Activated naive CD4-positive, alpha-beta T cell treated with anti-CD3 and anti-CD28 coated beads for 36 hours (primary cell): ENCODE results near the gene CD300H. TPM values are rescaled to one million over a fixed set of nuclear protein-coding genes. Genes with fewer than 3 reads are reported as not detected.

Source experiments
- CTCF ChIA-PET: fragments of 350-600 bp; sonication (Branson Sonifier 250); formaldehyde crosslinking; loops from one replicate; lab custom pipeline; 2021; ENCODE audit warnings: antibody characterized with exemption; lab: Charles Lee
- DNase-seq: peaks from one replicate; pipeline ENCODE4 v3.0.0-alpha.2; 2020
- H3K27ac Mint-ChIP-seq: one replicate; pipeline ENCODE4 v1.8.0; 2021; ENCODE audit warnings: mild to moderate bottlenecking, mixed read lengths
- H3K27me3 Mint-ChIP-seq: one replicate; pipeline ENCODE4 v1.8.0; 2021; ENCODE audit warnings: low read depth, mixed read lengths
- H3K36me3 Mint-ChIP-seq: one replicate; pipeline ENCODE4 v1.8.0; 2021; ENCODE audit warnings: low read depth, mixed read lengths
- H3K4me1 Mint-ChIP-seq: one replicate; pipeline ENCODE4 v1.8.0; 2021; ENCODE audit warnings: low read depth, mixed read lengths
- H3K4me3 Mint-ChIP-seq: one replicate; pipeline ENCODE4 v1.8.0; 2021; ENCODE audit warnings: mild to moderate bottlenecking, moderate library complexity, mixed read lengths
- H3K9me3 Mint-ChIP-seq: one replicate; pipeline ENCODE4 v1.8.0; 2021; ENCODE audit warnings: mixed read lengths
- intact Hi-C: fragments of 100-400 bp; cut with micrococcal nuclease; formaldehyde crosslinking; loops from one replicate; pipeline ENCODE4 v1.15.1; 2023
- total RNA-seq, 2 experiments: library from RNA; stranded (reverse); gene quantifications; one replicate each; pipeline ENCODE4 v1.2.3, GENCODE V29; 2021

The CD300H gene
- total RNA-seq, 2 experiments from 2014 or later = not detected

DNA sequence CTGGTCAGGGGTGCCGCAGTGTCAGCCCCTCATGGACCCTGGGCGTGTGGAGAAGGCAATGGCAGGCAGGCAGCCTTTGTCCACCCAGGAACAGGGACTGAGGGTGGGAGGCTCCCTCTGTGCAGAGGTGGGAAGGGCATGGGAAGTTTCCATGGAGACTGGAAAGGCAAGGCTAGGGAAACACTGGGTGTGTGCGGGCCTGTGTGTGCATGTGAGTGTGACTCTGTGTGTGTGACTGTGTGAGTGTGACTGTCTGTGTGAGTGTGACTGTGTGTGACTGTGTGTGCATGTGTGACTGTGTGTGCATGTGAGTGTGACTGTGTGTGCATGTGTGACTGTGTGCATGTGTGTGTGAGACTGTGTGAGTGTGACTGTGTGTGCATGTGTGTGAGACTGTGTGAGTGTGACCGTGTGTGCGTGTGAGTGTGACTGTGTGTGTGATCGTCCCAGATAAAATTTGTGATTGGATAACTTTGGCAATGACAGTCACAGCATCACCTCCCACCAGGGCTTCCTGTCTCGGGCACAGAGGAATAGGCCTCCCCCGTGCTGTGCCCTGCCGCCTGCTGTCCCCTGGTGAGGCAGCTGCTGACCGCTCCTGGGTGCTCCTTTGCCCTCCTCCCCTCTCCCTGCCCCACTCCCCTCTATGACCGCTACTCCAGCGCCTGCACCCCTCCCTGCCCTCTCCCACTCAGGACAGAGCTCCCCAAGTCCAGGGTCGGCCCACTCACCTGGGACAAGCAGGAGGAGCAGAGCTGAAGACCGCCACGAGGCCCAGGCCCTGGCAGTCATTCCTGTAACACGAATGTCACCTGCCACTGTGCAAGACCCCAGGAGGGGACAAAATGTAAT, 22.1 kb downstream of the CD300H start:
- Mint-ChIP-seq H3K27ac (no peak overlapping the region), H3K4me1 (peaks cover 2% of the 10 kb centered on the region), H3K4me3 (no peak overlapping the region), H3K27me3 (no peaks in the 10 kb centered on the region), H3K9me3 (no peaks in the 10 kb centered on the region), H3K36me3 (no peaks in the 10 kb centered on the region)
- CTCF ChIA-PET = no interaction called here
- DNase-seq = no peak
- intact Hi-C loops = no loop called here

DNA sequence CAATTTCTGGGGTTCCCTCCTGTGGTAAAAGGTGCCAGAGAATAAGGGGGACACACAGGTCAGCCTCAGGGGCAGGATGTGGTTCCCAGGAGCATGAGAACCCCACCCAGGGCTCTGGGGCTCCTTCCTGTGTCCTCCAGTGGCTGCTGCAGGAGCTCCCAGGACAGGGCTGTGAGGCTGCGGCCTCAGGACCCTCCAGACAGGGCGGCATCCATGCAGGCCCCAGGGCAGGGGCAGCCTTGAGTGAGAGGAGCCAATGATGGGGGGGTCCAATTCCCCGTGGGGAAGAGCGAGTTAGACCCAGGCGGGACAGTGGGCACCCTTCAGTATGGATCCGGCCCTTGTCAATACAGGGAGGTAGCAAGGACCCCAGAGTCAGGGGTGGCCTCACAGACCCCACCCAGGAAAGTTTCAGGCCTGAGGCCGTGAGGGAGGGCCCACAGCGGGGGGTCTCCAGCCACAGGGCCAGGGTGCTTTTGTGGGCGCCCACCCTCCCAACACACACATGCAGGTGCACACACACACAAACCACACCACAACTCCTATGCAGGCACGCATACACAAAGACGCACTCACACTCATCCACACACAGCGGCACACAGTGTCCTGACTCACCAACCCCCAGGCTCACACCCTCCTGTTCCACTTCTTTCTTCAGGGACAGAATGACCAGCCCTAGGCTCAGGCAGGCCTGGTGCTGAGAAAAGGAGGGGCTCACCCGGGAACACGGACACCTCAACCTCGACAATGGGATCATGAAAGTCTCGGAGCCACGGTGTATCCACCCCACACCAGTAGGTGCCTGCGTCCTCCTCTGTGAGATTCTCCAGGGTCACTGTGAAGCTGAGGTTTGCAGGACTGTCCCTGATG, 23.2 kb downstream of the CD300H start:
- CTCF ChIA-PET = no interaction called here
- DNase-seq = no peak
- Mint-ChIP-seq H3K4me1 (peaks cover 2% of the 10 kb centered on the region), H3K36me3 (no peaks in the 10 kb centered on the region), H3K27ac (no peak overlapping the region), H3K4me3 (no peak overlapping the region), H3K27me3 (no peaks in the 10 kb centered on the region), H3K9me3 (no peaks in the 10 kb centered on the region)
- intact Hi-C loops = no loop called here

DNA sequence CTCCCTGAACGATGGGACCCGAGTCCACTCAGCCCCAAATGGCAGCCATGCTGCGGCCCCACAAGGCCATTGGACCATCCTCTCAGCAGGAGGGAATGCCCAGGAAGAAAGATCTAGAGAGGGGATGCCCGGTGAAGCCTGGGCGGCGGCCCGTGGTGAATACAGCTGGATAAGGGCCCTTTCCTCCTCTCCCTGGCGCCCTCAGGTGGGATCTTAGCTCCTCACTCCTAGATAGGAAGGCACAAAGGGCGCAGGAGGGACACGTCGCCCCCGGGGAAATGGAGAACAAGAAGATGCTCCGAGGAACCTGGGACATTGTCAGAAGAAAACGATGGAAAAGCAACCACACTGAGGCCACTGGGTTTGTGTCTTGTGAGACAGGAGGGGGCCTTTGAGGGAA, 23.9 kb downstream of the CD300H start:
- CTCF ChIA-PET = no interaction called here
- H3K4me1 Mint-ChIP-seq = peaks cover 2% of the 10 kb centered on the region
- intact Hi-C loops = no loop called here
- H3K27me3 Mint-ChIP-seq = no peaks in the 10 kb centered on the region
- no peaks in the 10 kb centered on the region for H3K36me3 Mint-ChIP-seq
- H3K4me3 Mint-ChIP-seq = no peak overlapping the region
- no peak overlapping the region for H3K27ac Mint-ChIP-seq
- no peaks in the 10 kb centered on the region for H3K9me3 Mint-ChIP-seq
- DNase-seq = no peak

DNA sequence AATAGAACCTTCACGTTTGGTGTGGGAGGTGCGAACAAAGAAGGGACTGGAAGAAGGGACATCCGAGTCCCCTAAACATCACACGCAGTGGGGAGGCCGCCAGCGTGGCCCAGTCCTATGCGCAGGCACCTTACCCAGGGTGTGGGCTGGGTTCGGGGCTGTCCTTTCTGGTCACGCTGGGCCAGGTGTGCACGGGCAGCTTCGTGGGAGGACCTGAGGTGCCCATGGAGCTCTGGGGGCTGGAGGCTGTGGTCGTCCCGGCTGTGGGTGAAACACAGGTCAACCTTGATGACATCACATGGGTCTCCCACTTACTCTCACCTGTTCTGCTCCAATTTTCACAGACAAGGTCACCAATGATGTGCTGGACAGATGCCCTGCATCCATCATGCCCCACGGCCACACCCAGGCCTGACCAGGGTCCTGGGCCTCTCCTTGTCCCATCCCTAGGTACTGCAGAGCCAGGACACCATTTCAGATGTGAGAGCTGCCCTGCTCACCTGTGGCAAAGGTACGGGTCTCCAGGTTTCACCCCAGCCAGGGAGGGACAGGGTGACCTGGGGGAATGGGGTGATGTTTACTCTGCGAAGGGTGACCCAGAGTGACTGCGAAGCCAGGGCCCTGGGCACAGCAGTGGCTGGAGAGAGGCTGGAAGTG, 24.5 kb downstream of the CD300H start:
- H3K36me3 Mint-ChIP-seq = no peaks in the 10 kb centered on the region
- no peaks in the 10 kb centered on the region for H3K27me3 Mint-ChIP-seq
- H3K4me3 Mint-ChIP-seq = no peak overlapping the region
- intact Hi-C loops = no loop called here
- no peak for DNase-seq
- no peak overlapping the region for H3K27ac Mint-ChIP-seq
- H3K9me3 Mint-ChIP-seq = no peaks in the 10 kb centered on the region
- H3K4me1 Mint-ChIP-seq = peaks cover 2% of the 10 kb centered on the region
- CTCF ChIA-PET = no interaction called here

DNA sequence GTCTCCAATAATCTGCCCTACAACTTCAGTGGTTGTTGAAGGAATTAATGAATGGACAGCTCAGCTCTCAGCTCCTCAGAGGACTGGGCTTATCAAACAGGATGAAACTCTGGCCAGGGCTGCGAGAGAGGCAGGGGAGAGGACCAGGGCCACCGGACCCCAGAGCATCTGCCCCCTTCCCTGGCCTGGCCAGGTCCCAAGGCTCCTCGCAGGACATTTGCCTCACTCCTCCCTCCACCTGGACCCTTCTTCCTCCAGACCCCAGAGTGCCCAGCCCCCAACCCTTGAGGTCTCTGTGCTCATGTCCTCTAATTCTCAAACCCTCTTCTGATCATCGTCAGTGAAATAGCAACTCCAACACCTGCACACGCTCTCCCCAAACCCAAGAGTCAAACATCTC, 25.1 kb downstream of the CD300H start:
- no peak for DNase-seq
- intact Hi-C loops = no loop called here
- Mint-ChIP-seq H3K27ac (no peak overlapping the region), H3K27me3 (no peaks in the 10 kb centered on the region), H3K9me3 (no peaks in the 10 kb centered on the region), H3K4me3 (no peak overlapping the region), H3K36me3 (no peaks in the 10 kb centered on the region), H3K4me1 (no peaks in the 10 kb centered on the region)
- CTCF ChIA-PET = no interaction called here

DNA sequence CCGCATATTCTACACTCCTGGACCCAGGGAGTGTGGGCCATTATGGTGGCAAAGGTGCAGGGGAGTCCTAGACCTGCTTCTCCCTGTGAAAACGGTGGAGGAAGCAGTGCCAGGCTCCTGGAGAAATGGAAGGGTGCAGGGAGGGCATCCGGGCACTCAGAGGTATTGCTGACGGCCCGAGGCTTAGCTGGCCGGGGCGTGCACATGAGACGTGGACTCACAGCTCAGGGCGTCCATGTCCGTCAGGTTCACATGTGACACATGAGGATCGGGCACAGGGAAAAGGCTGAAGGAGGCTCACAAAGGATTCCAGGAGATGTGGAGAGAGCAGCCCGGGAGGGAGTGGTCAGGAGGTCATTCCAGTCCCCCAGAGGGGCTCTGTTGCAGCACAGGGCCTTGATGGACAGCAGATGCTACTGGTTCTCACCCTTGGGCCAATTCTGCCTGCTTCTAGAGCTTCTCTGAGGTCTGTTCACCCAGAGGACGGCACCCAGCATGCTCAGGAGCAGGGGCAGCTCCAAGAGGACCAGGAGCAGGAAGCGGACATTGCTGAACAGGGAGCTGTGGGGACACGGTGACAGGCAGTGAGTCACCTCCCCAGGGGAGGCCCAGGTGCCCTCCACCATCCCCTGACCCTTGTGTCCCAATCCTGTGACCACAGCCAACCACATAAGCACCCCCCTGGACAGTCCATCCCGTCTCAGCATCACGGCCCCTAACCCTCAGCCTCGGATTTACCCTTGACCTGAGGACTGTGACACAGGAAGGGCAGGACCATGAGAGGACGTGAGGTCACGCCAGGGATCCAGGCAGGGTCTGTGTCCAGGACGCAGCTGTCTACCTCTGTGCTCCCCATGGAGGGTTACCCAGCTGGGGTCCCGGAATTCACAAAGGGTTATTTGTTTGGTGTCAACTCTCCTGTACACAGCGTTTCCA, 25.9 kb downstream of the CD300H start:
- H3K27me3 Mint-ChIP-seq = no peaks in the 10 kb centered on the region
- no peaks in the 10 kb centered on the region for H3K4me1 Mint-ChIP-seq
- H3K36me3 Mint-ChIP-seq = no peaks in the 10 kb centered on the region
- no peak overlapping the region for H3K27ac Mint-ChIP-seq
- DNase-seq = no peak
- H3K4me3 Mint-ChIP-seq = no peak overlapping the region
- intact Hi-C loops = no loop called here
- no peaks in the 10 kb centered on the region for H3K9me3 Mint-ChIP-seq
- CTCF ChIA-PET = no interaction called here

DNA sequence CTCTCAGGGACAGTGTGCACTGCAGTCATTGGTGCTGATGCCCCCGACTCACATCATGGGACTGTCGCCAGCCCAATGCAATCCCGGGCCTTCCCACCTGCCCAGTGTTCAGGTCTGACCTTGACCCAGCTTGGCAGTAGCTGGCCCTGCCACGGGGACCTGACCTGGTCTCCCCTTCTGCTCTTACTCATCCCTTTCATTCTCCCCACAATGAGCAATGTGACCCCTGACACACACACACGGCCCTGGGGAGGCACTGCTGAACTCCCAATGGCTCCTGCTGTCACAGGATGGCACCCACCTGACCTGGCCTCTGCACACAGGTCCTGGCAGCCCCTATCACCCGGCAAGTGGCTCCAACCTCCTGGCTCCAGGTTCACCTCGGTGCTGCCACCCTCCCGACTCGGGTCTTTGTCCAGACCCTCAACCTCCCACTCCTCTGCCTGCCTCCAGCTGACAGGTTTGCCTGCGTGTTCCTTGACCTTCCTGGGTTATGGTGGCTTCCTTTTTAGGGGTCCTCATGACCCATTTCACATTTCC, 28.0 kb downstream of the CD300H start:
- Mint-ChIP-seq H3K27ac (no peak overlapping the region), H3K4me3 (no peak overlapping the region), H3K4me1 (no peaks in the 10 kb centered on the region), H3K27me3 (peaks cover 1% of the 10 kb centered on the region), H3K9me3 (no peaks in the 10 kb centered on the region), H3K36me3 (no peaks in the 10 kb centered on the region)
- intact Hi-C loops = no loop called here
- DNase-seq = no peak
- CTCF ChIA-PET = no interaction called here

DNA sequence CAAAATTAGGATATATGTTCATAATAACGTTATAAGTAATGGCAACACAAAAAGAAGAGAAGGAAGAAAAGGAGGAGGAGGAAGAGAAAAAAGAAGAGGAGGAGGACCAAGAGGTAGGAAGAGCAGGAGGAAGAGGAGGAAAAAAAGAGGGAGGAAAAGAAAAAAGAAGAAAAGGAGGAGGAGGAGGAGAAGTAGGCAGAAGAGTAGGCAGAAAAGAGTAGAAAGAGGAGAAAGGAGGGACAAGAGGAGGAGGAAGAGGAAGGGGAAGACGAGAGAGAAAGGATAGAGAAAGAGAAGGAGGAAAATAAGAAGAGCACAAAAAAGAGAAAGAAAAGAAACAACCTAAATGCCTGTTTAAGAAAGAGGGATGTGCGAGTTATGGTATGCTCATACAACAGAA, 30.4 kb downstream of the CD300H start:
- CTCF ChIA-PET = no interaction called here
- no peak for DNase-seq
- intact Hi-C loops = no loop called here
- Mint-ChIP-seq H3K36me3 (no peaks in the 10 kb centered on the region), H3K4me3 (no peak overlapping the region), H3K4me1 (peaks cover 2% of the 10 kb centered on the region), H3K9me3 (no peaks in the 10 kb centered on the region), H3K27me3 (peaks cover 13% of the 10 kb centered on the region), H3K27ac (no peak overlapping the region)

DNA sequence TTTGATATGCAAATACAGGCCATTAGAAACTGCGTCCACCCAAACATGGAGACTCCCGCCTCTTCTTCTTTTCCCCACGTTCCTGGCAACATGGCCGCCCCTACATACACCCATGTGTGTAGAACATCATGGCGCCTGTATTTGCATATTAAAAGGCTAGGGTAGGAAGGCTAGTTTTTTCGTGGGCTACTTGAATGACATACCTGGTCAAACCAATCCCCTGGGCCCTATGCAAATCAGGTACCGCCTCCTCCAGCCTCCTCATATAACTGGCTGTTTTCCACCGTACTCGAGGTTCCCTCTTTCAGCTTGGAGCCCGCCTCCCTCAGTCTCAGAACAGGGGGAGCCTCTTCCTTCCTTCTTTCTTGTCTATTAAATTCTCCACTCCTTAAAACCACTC, 35.2 kb downstream of the CD300H start:
- intact Hi-C loops = loop anchor here (2.0 to 5.0 kb wide), 2 partner anchors 75 to 163 kb away; no protein-coding TSS in a partner anchor
- Mint-ChIP-seq H3K9me3 (no peaks in the 10 kb centered on the region), H3K36me3 (no peaks in the 10 kb centered on the region), H3K27ac (no peak overlapping the region), H3K27me3 (peaks cover 20% of the 10 kb centered on the region), H3K4me3 (no peak overlapping the region), H3K4me1 (peaks cover 2% of the 10 kb centered on the region)
- DNase-seq = peak; percentile 7
- CTCF ChIA-PET = interaction anchor here (0.8 to 2.3 kb wide), 6 partner anchors 21 to 164 kb away, joined by 3 to 12 read pairs (median 4); partner anchors contain the start of gene GPR142

DNA sequence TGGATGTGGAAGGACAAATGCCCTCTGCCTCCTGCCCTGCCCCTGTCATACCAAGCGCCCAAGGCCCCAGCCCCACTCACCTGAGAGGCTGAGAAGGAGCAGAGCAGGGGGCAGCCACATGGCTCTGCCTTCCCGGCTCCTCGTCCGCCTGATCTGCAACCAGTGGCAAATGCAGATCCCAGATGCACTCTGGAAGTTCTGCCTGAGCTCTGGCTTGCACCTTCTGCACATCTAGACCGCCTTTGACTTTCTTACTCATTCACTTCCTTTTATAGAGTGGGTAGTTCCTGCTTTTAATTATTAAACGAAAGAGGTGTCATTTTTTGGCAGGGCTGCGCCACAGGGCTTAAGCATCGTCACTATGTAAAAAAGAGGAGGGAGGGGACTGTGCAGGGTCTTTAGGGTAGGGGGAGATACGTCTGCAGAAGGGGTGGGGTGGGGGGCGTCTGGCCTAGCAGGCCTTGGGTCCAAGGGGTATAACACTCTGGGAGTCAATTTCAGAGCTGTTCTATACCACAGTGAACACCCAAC, 36.0 kb downstream of the CD300H start, which contains the start of gene CD300LB:
CD300LB (minus strand) TSS at position 245 of the 531 bp plus-strand sequence; CDS start at position 120, 125 bp downstream.
- CTCF ChIA-PET = interaction anchor here (0.6 to 2.9 kb wide), 7 partner anchors 20 to 817 kb away, joined by 3 to 10 read pairs (median 4); partner anchors contain the start of gene GPR142
- intact Hi-C loops = loop anchor here (5.0 kb wide), 1 partner anchor 74 kb away; no protein-coding TSS in a partner anchor
- Mint-ChIP-seq H3K4me3 (no peak within 1 kb of the TSS), H3K9me3 (no peaks in the 10 kb centered on the region), H3K4me1 (peaks cover 2% of the 10 kb centered on the region), H3K36me3 (no peaks in the 10 kb centered on the region), H3K27ac (no peak within 1 kb of the TSS), H3K27me3 (peaks cover 20% of the 10 kb centered on the region)
- no peak for DNase-seq

DNA sequence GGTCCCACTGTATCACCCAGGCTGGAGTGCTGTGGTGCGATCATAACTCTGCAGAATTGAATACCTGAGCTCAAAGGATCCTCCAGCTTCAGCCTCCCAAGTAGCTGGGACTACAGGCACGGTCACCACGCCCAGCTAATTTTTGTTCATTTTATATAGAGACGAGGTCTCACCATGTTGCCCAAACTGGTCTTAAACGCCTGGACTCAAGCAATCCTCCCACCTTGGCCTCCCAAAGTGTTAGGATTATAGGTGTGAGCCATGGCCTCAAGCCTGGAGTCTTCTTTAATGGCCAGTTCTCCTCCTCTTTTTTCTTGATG, 36.5 kb downstream of the CD300H start:
- peaks cover 2% of the 10 kb centered on the region for H3K4me1 Mint-ChIP-seq
- H3K9me3 Mint-ChIP-seq = no peaks in the 10 kb centered on the region
- H3K36me3 Mint-ChIP-seq = no peaks in the 10 kb centered on the region
- intact Hi-C loops = loop anchor here (5.0 kb wide), 1 partner anchor 73 kb away; no protein-coding TSS in a partner anchor
- H3K4me3 Mint-ChIP-seq = no peak overlapping the region
- CTCF ChIA-PET = interaction anchor here (0.6 to 2.9 kb wide), 3 partner anchors 152 to 817 kb away, joined by 3 to 10 read pairs (median 6); partner anchors contain the start of gene GPR142
- peaks cover 21% of the 10 kb centered on the region for H3K27me3 Mint-ChIP-seq
- DNase-seq = no peak
- no peak overlapping the region for H3K27ac Mint-ChIP-seq
